GM12878 (cell line): ENCODE measurements around the gene LYSMD2. TPM values are rescaled to one million over a fixed set of nuclear protein-coding genes. Genes with fewer than 3 reads are reported as not detected.

Experiments
- ATAC-seq: fragments of 200-7000 bp; cut with Tn5 transposase; 3 replicates; pipeline ENCODE4 v1.9.1; 2020; ENCODE audit warnings: mild to moderate bottlenecking, moderate library complexity
- BruUV-seq: library from RNA; stranded (reverse); fragments of 400-500 nt; replicated peaks from 2 replicates; lab custom pipeline; 2021; lab: Mats Ljungman, UMichigan
- CTCF ChIA-PET: fragments of 300-600 bp; sonication (Branson Sonifier 250); formaldehyde crosslinking; extraction: SDS; loops from one replicate; lab custom pipeline; 2021; ENCODE audit warnings: inconsistent platforms; lab: Yijun Ruan, JAX
- POLR2A ChIA-PET: fragments of 350-600 bp; formaldehyde crosslinking; extraction: SDS; loops from one replicate; lab custom pipeline; 2021; ENCODE audit warnings: inconsistent platforms; lab: Charles Lee
- RAD21 ChIA-PET: fragments of 300-600 bp; sonication (Branson Sonifier 250); formaldehyde crosslinking; loops from one replicate; lab custom pipeline; 2023; ENCODE audit warnings: antibody characterized with exemption; ENCODE audit not compliant: unreplicated experiment; lab: Charles Lee
- SMC1A ChIA-PET: fragments of 300-600 bp; sonication (Branson Sonifier 250); formaldehyde crosslinking; loops from one replicate; lab custom pipeline; 2023; ENCODE audit not compliant: unreplicated experiment, uncharacterized antibody; lab: Charles Lee
- DNase-seq: peaks from one replicate; pipeline ENCODE4 v3.0.0-alpha.2; 2011; ENCODE audit warnings: low read depth, low spot score
- FAIRE-seq: peaks from 3 replicates; lab custom pipeline; 2011; peaks lifted over from hg19 to GRCh38; lab: Jason Lieb, UNC
- H2AFZ ChIP-seq: 2 replicates; pipeline ENCODE4 v1.6.0; 2011; ENCODE audit warnings: low read depth, low read length, control low read depth; ENCODE audit not compliant: control insufficient read depth
- H3K27ac ChIP-seq: 2 replicates; pipeline ENCODE4 v1.5.1; 2011; ENCODE audit warnings: control low read depth; ENCODE audit not compliant: control insufficient read depth, insufficient read depth
- H3K27me3 ChIP-seq, 2 experiments: replicated peaks in 1 of 2; 2 replicates each; pipeline versions ENCODE4 v1.6.0 to v1.6.1; 2011; ENCODE audit warnings: low read length in 1 of 2; ENCODE audit not compliant: control insufficient read depth in 2 of 2, insufficient read depth in 2 of 2
- H3K36me3 ChIP-seq, 2 experiments: 2 replicates each; pipeline ENCODE4 v1.5.1; 2011; ENCODE audit warnings: low read length in 1 of 2; ENCODE audit not compliant: control insufficient read depth in 2 of 2, insufficient read depth in 2 of 2
- H3K4me1 ChIP-seq: 2 replicates; pipeline ENCODE4 v1.6.1; 2011; ENCODE audit warnings: mild to moderate bottlenecking, low read length, moderate library complexity, mixed read lengths; ENCODE audit not compliant: control insufficient read depth, insufficient read depth
- H3K4me2 ChIP-seq: 2 replicates; pipeline ENCODE4 v1.6.0; 2011; ENCODE audit warnings: control low read depth; ENCODE audit not compliant: control insufficient read depth, insufficient read depth
- H3K4me3 ChIP-seq: fragments of 200-600 bp; sonication (generic); 2 replicates; pipeline ENCODE4 v1.5.1; 2016
- H3K79me2 ChIP-seq: 2 replicates; pipeline ENCODE4 v1.6.0; 2011; ENCODE audit warnings: low read length; ENCODE audit not compliant: control insufficient read depth, insufficient read depth
- H3K9ac ChIP-seq: 2 replicates; pipeline ENCODE4 v1.8.0; 2011; ENCODE audit warnings: low read length, control low read depth, mixed read lengths; ENCODE audit not compliant: control insufficient read depth, insufficient read depth
- H3K9me3 ChIP-seq: replicated peaks from 3 replicates; pipeline ENCODE4 v1.5.1; 2011; ENCODE audit warnings: mild to moderate bottlenecking, low read length; ENCODE audit not compliant: control insufficient read depth, insufficient read depth
- H4K20me1 ChIP-seq: 2 replicates; pipeline ENCODE4 v1.6.0; 2011; ENCODE audit not compliant: control insufficient read depth, insufficient read depth
- PAX5 ChIP-seq: IDR thresholded peaks from 2 replicates; pipeline ENCODE4 v1.6.1; 2011; ENCODE audit warnings: low read depth, low read length, borderline replicate concordance
- ZZZ3 ChIP-seq: IDR thresholded peaks from 2 replicates; pipeline ENCODE4 v1.6.1; 2011; ENCODE audit warnings: low read depth; ENCODE audit not compliant: control insufficient read depth, insufficient read length
- WGBS: methylation state at CpG from one replicate; pipeline ENCODE4 v1.1.6; 2016; ENCODE audit warnings: low lambda C conversion rate; ENCODE audit not compliant: insufficient replicate concordance, insufficient coverage; ENCODE audit errors: missing lambda C conversion rate; 5-methylcytosine and 5-hydroxymethylcytosine counted together
- in situ Hi-C: fragments of 300-500 bp; cut with MboI; formaldehyde crosslinking; loops from 9 replicates; pipeline ENCODE4 v1.14.3; 2018; ENCODE audit warnings: mixed read lengths
- intact Hi-C: fragments of 100-400 bp; cut with micrococcal nuclease; formaldehyde crosslinking; loops from one replicate; pipeline ENCODE4 v1.14.2; 2022; ENCODE audit not compliant: unreplicated experiment
- polyA plus RNA-seq, 11 experiments: library from polyadenylated mRNA; depleted of rRNA in 4 of 11; unstranded in 6 of 11; stranded (reverse) in 5 of 11; fragments of >200 nt; fragmentation: Nextera tagmentation in 4 of 11; fragmentation: Illumina TruSeq in 1 of 11; extraction: Ambion mirVana in 4 of 11; extraction: Trizol in 1 of 11; gene quantifications; 1 replicate in 1 of 11; 2 replicates in 10 of 11; pipeline versions ENCODE4 v1.2.1 to v1.2.3, GENCODE V29; 2011 to 2016; ENCODE audit warnings: inconsistent platforms in 2 of 11, missing spikeins in 2 of 11, low read depth in 1 of 11
- total RNA-seq, 4 experiments: library from RNA; depleted of rRNA in 3 of 4; stranded (reverse); fragments of >200 nt in 3 of 4; fragmentation: Illumina TruSeq in 1 of 4; extraction: Trizol in 1 of 4; gene quantifications; 2 replicates each; pipeline versions ENCODE4 v1.2.1 to v1.2.3, GENCODE V29; 2013 to 2021
- TF ChIP-seq, protein P1 (sequence below): IDR thresholded peaks from 2 replicates; pipeline ENCODE4 v1.6.1; 2012; ENCODE audit warnings: low read depth, low read length, improper control_type of control experiment
- TF ChIP-seq, protein P2 (sequence below): fragments of 150-350 bp; IDR thresholded peaks from 2 replicates; pipeline ENCODE4 v1.6.1; 2014; ENCODE audit warnings: mild to moderate bottlenecking, low read depth, low read length
- TF ChIP-seq, protein P3 (sequence below), 3 experiments: IDR thresholded peaks in 2 of 3; conservative IDR thresholded peaks in 1 of 3; 2 replicates each; pipeline ENCODE4 v1.5.1; 2011; ENCODE audit warnings: low read depth in 3 of 3, low read length in 3 of 3, mild to moderate bottlenecking in 3 of 3, control low read depth in 2 of 3, moderate library complexity in 2 of 3, inconsistent platforms in 1 of 3, mixed read lengths in 1 of 3; ENCODE audit not compliant: control insufficient read depth in 2 of 3, insufficient read depth in 1 of 3; ENCODE audit errors: extremely low read depth in 1 of 3

LYSMD2 gene
- total and polyA plus RNA-seq, 10 of the 15 experiments (the other 5 are each of a cell fraction or from before 2014, with no cell fraction given) = 30.5 to 61.3 (median 45.4) TPM

DNA sequence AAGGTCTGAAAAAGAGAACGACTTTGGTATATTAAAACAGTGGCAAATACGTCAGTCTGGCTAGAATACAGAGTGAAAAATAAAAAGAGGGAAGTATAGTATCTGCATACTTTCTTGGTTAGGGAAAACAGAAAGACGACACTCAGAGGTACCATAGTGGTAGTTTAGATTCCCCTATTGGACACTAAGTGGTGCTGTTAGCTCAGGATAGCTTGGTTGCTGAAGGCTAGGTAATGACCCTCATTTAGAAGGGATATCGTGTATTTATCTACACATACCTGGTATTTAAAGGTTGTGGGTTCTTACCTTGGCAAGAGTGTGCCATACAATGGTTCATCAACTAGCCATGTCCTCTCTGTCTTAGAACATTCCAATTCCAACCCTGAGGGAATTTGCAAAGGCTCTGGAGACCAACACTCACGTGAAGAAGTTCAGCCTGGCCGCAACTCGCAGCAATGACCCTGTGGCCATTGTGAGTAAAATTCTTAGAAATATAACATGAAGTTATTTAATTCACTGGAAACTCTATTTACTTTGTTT, 45.0 kb upstream of the LYSMD2 start (continued):
- no peak for TF ChIP-seq PAX5

DNA sequence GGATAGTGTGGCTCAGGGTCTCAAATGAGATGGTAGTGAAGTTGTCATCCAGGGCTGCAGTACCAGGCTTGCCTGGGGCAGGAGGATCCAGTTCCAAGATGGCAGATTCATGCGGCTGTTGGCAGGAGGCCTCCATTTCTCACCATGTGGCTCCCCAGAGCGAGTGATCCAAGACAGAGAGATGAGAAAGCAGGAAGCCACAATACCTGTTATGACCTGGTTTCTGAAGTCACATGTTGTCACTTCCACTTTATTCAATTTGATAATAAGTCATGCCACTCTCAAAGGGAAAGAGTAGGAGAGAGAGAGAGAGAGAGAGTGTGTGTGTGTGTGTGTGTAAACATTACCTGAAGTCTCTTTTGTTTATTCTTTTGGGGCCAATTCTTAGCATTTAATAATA, 44.1 kb upstream of the LYSMD2 start:
- 62% methylated on average over 2 of the region's 2 CpGs for WGBS
- no peak overlapping the region for H3K4me3 ChIP-seq
- no peaks in the 10 kb centered on the region for H3K4me1 ChIP-seq
- RAD21 ChIA-PET = no interaction called here
- no peaks in the 10 kb centered on the region; a peak in 1 of 4 replicates for H3K36me3 ChIP-seq
- POLR2A ChIA-PET = no interaction called here
- no peak overlapping the region for H3K9ac ChIP-seq
- TF ChIP-seq, protein P1, sequence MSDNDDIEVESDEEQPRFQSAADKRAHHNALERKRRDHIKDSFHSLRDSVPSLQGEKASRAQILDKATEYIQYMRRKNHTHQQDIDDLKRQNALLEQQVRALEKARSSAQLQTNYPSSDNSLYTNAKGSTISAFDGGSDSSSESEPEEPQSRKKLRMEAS = no peak
- TF ChIP-seq, protein P2, sequence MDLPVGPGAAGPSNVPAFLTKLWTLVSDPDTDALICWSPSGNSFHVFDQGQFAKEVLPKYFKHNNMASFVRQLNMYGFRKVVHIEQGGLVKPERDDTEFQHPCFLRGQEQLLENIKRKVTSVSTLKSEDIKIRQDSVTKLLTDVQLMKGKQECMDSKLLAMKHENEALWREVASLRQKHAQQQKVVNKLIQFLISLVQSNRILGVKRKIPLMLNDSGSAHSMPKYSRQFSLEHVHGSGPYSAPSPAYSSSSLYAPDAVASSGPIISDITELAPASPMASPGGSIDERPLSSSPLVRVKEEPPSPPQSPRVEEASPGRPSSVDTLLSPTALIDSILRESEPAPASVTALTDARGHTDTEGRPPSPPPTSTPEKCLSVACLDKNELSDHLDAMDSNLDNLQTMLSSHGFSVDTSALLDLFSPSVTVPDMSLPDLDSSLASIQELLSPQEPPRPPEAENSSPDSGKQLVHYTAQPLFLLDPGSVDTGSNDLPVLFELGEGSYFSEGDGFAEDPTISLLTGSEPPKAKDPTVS = no peak
- TF ChIP-seq ZZZ3 = no peak
- TF ChIP-seq, protein P3, sequence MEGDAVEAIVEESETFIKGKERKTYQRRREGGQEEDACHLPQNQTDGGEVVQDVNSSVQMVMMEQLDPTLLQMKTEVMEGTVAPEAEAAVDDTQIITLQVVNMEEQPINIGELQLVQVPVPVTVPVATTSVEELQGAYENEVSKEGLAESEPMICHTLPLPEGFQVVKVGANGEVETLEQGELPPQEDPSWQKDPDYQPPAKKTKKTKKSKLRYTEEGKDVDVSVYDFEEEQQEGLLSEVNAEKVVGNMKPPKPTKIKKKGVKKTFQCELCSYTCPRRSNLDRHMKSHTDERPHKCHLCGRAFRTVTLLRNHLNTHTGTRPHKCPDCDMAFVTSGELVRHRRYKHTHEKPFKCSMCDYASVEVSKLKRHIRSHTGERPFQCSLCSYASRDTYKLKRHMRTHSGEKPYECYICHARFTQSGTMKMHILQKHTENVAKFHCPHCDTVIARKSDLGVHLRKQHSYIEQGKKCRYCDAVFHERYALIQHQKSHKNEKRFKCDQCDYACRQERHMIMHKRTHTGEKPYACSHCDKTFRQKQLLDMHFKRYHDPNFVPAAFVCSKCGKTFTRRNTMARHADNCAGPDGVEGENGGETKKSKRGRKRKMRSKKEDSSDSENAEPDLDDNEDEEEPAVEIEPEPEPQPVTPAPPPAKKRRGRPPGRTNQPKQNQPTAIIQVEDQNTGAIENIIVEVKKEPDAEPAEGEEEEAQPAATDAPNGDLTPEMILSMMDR (IDR thresholded peaks at IDR 0.05 in 2 of 3, conservative IDR thresholded peaks at IDR 0.05 in 1 of 3; ENCODE audit: control insufficient read depth in 2 of 3, extremely low read depth in 1 of 3, insufficient read depth in 1 of 3, low read depth in 3 of 3, low read length in 3 of 3) = no peak
- in situ Hi-C loops = no loop called here
- no peak for ATAC-seq
- H3K27me3 ChIP-seq = no peaks in the 10 kb centered on the region
- no peak overlapping the region for H3K27ac ChIP-seq
- H4K20me1 ChIP-seq = no peaks in the 10 kb centered on the region
- H3K4me2 ChIP-seq = no peak overlapping the region
- intact Hi-C loops = no loop called here
- DNase-seq = no peak
- H2AFZ ChIP-seq = no peak overlapping the region
- FAIRE-seq = no peak
- SMC1A ChIA-PET = interaction anchor here (1.7 kb wide), 1 partner anchor 133 kb away, joined by 3 read pairs; no protein-coding TSS in a partner anchor
- no TSS peak for BruUV-seq
- peaks cover 3% of the 10 kb centered on the region; the same call in 2 of the 3 replicates for H3K9me3 ChIP-seq
- CTCF ChIA-PET = interaction anchor here (2.1 kb wide), 1 partner anchor 132 kb away, joined by 19 read pairs; no protein-coding TSS in a partner anchor
- H3K79me2 ChIP-seq = no peaks in the 10 kb centered on the region
